Gastroesophageal sphincter (tissue), 3 donors: ENCODE measurements around the gene TMEM131L.

Experiments
- CTCF ChIP-seq, 4 experiments: fragments of 200-600 bp in 2 of 4; fragments of 450-650 bp in 2 of 4; sonication (generic) in 1 of 4; IDR thresholded peaks; one replicate each; pipeline ENCODE4 v1.5.1; 2017 to 2019; ENCODE audit warnings: antibody characterized with exemption in 4 of 4, mild to moderate bottlenecking in 2 of 4, moderate library complexity in 2 of 4
- POLR2A ChIP-seq, 2 donors: fragments of 450-650 bp; IDR thresholded peaks; one replicate each; pipeline ENCODE4 v1.6.1; 2017; ENCODE audit warnings: antibody characterized with exemption in 2 of 2, mild to moderate bottlenecking in 2 of 2, moderate library complexity in 1 of 2

DNA sequence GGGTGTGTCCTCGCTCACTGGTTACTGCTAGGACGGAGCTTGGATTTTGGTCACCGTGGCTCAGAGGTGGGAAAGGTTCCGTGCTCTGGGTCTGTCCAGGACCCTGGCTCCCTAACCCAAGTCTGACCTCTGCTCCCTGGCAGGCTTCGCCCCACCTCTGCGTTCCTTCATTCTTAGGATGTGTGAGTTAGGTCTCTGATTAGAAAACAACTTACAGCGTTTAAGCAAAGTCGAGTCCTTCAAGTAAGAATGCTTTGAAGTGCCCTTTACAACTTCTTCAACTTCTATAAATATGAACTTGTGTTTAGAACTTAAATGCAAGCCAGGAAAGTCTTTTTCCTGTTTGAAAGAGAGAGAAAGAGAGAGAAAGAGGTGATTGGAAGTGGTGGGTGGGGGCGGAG lies 218.8 kb downstream of the TMEM131L start:
- TF ChIP-seq CTCF (IDR thresholded peaks at IDR 0.05), result no peak
- TF ChIP-seq POLR2A (IDR thresholded peaks at IDR 0.05), result no peak
